Nephron progenitor cell (in vitro differentiated cells): ENCODE measurements around the gene ALDH1A2.

Source experiments
- DNase-seq: peaks from one replicate; pipeline ENCODE4 v3.0.0; 2021
- H3K27ac Mint-ChIP-seq: 2 replicates; pipeline ENCODE4 v1.8.0; 2021; ENCODE audit warnings: mild to moderate bottlenecking, moderate library complexity, mixed read lengths
- H3K27me3 Mint-ChIP-seq: 2 replicates; pipeline ENCODE4 v1.8.0; 2021; ENCODE audit warnings: mild to moderate bottlenecking, low read depth, mixed read lengths; ENCODE audit not compliant: poor library complexity
- H3K36me3 Mint-ChIP-seq: 2 replicates; pipeline ENCODE4 v1.8.0; 2021; ENCODE audit warnings: low read depth, mixed read lengths
- H3K4me1 Mint-ChIP-seq: 2 replicates; pipeline ENCODE4 v1.8.0; 2021; ENCODE audit warnings: mixed read lengths
- H3K4me3 Mint-ChIP-seq: 2 replicates; pipeline ENCODE4 v1.8.0; 2021; ENCODE audit warnings: mild to moderate bottlenecking, moderate library complexity, mixed read lengths
- H3K9me3 Mint-ChIP-seq: 2 replicates; pipeline ENCODE4 v1.8.0; 2021; ENCODE audit warnings: mild to moderate bottlenecking, moderate library complexity, mixed read lengths
- CTCF ChIP-seq: fragments of 200-600 bp; sonication (generic); IDR thresholded peaks from 2 replicates; pipeline ENCODE4 v1.5.0; 2021; ENCODE audit warnings: antibody characterized with exemption

The ALDH1A2 gene

GRCh38 chr15:57948351-57949289 lies 116.9 kb downstream of the ALDH1A2 start:
- Mint-ChIP-seq H3K9me3 (no peaks in the 10 kb centered on the region), H3K36me3 (peaks cover 2% of the 10 kb centered on the region), H3K27me3 (no peaks in the 10 kb centered on the region), H3K27ac (no peak overlapping the region), H3K4me1 (peaks cover 66% of the 10 kb centered on the region), H3K4me3 (no peak overlapping the region)
- no peak for TF ChIP-seq CTCF
- DNase-seq, result no peak

GRCh38 chr15:57947781-57948180 lies 117.7 kb downstream of the ALDH1A2 start:
- H3K4me1 Mint-ChIP-seq, result peaks cover 61% of the 10 kb centered on the region
- no peak overlapping the region for H3K4me3 Mint-ChIP-seq
- H3K36me3 Mint-ChIP-seq, result no peaks in the 10 kb centered on the region
- TF ChIP-seq CTCF, result no peak
- H3K9me3 Mint-ChIP-seq, result no peaks in the 10 kb centered on the region
- H3K27me3 Mint-ChIP-seq, result no peaks in the 10 kb centered on the region
- H3K27ac Mint-ChIP-seq, result no peak overlapping the region
- no peak for DNase-seq

- no peak for DNase-seq
- Mint-ChIP-seq H3K36me3 (no peaks in the 10 kb centered on the region), H3K4me3 (no peak overlapping the region), H3K4me1 (peaks cover 57% of the 10 kb centered on the region), H3K27ac (no peak overlapping the region), H3K27me3 (no peaks in the 10 kb centered on the region), H3K9me3 (no peaks in the 10 kb centered on the region)
- no peak for TF ChIP-seq CTCF
These were observed 118.2 kb downstream of the ALDH1A2 start for GRCh38 chr15:57947282-57947681.

- peaks cover 50% of the 10 kb centered on the region for H3K4me1 Mint-ChIP-seq
- DNase-seq, result no peak
- no peak for TF ChIP-seq CTCF
- no peak overlapping the region for H3K27ac Mint-ChIP-seq
- no peak overlapping the region for H3K4me3 Mint-ChIP-seq
- no peaks in the 10 kb centered on the region for H3K36me3 Mint-ChIP-seq
- no peaks in the 10 kb centered on the region for H3K9me3 Mint-ChIP-seq
- no peaks in the 10 kb centered on the region for H3K27me3 Mint-ChIP-seq
These were observed 118.9 kb downstream of the ALDH1A2 start for GRCh38 chr15:57946491-57947048.

- Mint-ChIP-seq H3K9me3 (no peaks in the 10 kb centered on the region), H3K4me1 (peaks cover 41% of the 10 kb centered on the region), H3K27me3 (no peaks in the 10 kb centered on the region), H3K4me3 (no peak overlapping the region), H3K36me3 (no peaks in the 10 kb centered on the region), H3K27ac (no peak overlapping the region)
- TF ChIP-seq CTCF, result no peak
- no peak for DNase-seq
These were observed 119.9 kb downstream of the ALDH1A2 start for GRCh38 chr15:57945616-57946015.
